IMR-90 (cell line): ENCODE data around the gene TMEM25. TPM values are rescaled to one million over a fixed set of nuclear protein-coding genes. Genes with fewer than 3 reads are reported as not detected.

ENCODE experiments used
- ATAC-seq: fragments of 200-7000 bp; cut with Tn5 transposase; 2 replicates; pipeline ENCODE4 v1.9.1; 2020; ENCODE audit warnings: low read depth, mild to moderate bottlenecking, moderate library complexity
- BruUV-seq: library from RNA; stranded (reverse); fragments of 400-500 nt; replicated peaks from 2 replicates; lab custom pipeline; 2021; lab: Mats Ljungman, UMichigan
- CTCF ChIA-PET: fragments of 300-600 bp; formaldehyde crosslinking; extraction: SDS; loops from one replicate; lab custom pipeline; 2021; ENCODE audit warnings: antibody characterized with exemption; lab: Yijun Ruan, JAX
- POLR2A ChIA-PET: fragments of 300-600 bp; sonication (Branson Sonifier 250); formaldehyde crosslinking; loops from one replicate; lab custom pipeline; 2022; ENCODE audit warnings: antibody characterized with exemption; ENCODE audit not compliant: unreplicated experiment; lab: Charles Lee
- DNase-seq: peaks from one replicate; pipeline ENCODE4 v3.0.0; 2013
- H2AFZ ChIP-seq: replicated peaks from 2 replicates; pipeline ENCODE3; 2013; ENCODE audit warnings: low read length, mild to moderate bottlenecking; ENCODE audit not compliant: poor library complexity
- H2AK5ac ChIP-seq: 2 replicates; pipeline ENCODE4 v1.6.1; 2013; ENCODE audit warnings: low read depth, low read length, inconsistent platforms
- H2AK9ac ChIP-seq: replicated peaks from 2 replicates; pipeline ENCODE3; 2013; ENCODE audit warnings: mild to moderate bottlenecking, low read depth, low read length, moderate library complexity; ENCODE audit not compliant: poor library complexity
- H2BK120ac ChIP-seq: 2 replicates; pipeline ENCODE4 v1.6.1; 2013; ENCODE audit warnings: low read depth, low read length, inconsistent platforms
- H2BK15ac ChIP-seq: 3 replicates; pipeline ENCODE4 v1.6.1; 2013; ENCODE audit warnings: low read depth, low read length, inconsistent platforms
- H2BK20ac ChIP-seq: 2 replicates; pipeline ENCODE4 v1.6.1; 2013; ENCODE audit warnings: low read depth, mild to moderate bottlenecking, inconsistent platforms, low read length, moderate library complexity
- H2BK5ac ChIP-seq: 2 replicates; pipeline ENCODE4 v1.6.1; 2013; ENCODE audit warnings: mild to moderate bottlenecking, low read depth, low read length, inconsistent platforms; ENCODE audit not compliant: poor library complexity, severe bottlenecking
- H3K14ac ChIP-seq: replicated peaks from 2 replicates; pipeline ENCODE4 v1.6.1; 2013; ENCODE audit warnings: low read depth, low read length, inconsistent platforms
- H3K18ac ChIP-seq: 2 replicates; pipeline ENCODE4 v1.6.1; 2013; ENCODE audit warnings: low read depth, low read length, control low read depth
- H3K23ac ChIP-seq: 2 replicates; pipeline ENCODE4 v1.6.1; 2013; ENCODE audit warnings: low read depth, low read length, inconsistent platforms
- H3K27ac ChIP-seq: 2 replicates; pipeline ENCODE4 v1.5.1; 2013; ENCODE audit warnings: mild to moderate bottlenecking, control low read depth, low read length; ENCODE audit not compliant: insufficient read depth
- H3K27me3 ChIP-seq: 2 replicates; pipeline ENCODE4 v1.6.1; 2013; ENCODE audit warnings: low read length; ENCODE audit not compliant: control insufficient read depth, insufficient read depth
- H3K36me3 ChIP-seq: 2 replicates; pipeline ENCODE4 v1.6.1; 2013; ENCODE audit warnings: low read length, mixed read lengths; ENCODE audit not compliant: control insufficient read depth, insufficient read depth
- H3K4ac ChIP-seq: 2 replicates; pipeline ENCODE4 v1.6.1; 2013; ENCODE audit warnings: low read depth, low read length, inconsistent platforms
- H3K4me1 ChIP-seq: 2 replicates; pipeline ENCODE4 v1.6.1; 2013; ENCODE audit warnings: low read length, mixed read lengths; ENCODE audit not compliant: control insufficient read depth, insufficient read depth
- H3K4me2 ChIP-seq: 2 replicates; pipeline ENCODE4 v1.6.1; 2013; ENCODE audit warnings: low read depth, mild to moderate bottlenecking, control low read depth, low read length, moderate library complexity
- H3K4me3 ChIP-seq: 2 replicates; pipeline ENCODE4 v1.5.1; 2013; ENCODE audit warnings: low read depth, mild to moderate bottlenecking, control low read depth, low read length, moderate library complexity; ENCODE audit not compliant: insufficient read depth
- H3K56ac ChIP-seq: 2 replicates; pipeline ENCODE4 v1.6.1; 2013; ENCODE audit warnings: low read length, inconsistent platforms; ENCODE audit not compliant: insufficient read depth; ENCODE audit errors: extremely low read depth
- H3K79me1 ChIP-seq, 2 experiments: 2 replicates each; pipeline ENCODE4 v1.6.1; 2013; ENCODE audit warnings: low read length in 2 of 2, inconsistent platforms in 1 of 2, low read depth in 1 of 2
- H3K9ac ChIP-seq: 2 replicates; pipeline ENCODE4 v1.6.1; 2013; ENCODE audit warnings: low read depth, low read length, control low read depth
- H3K9me1 ChIP-seq: 2 replicates; pipeline ENCODE4 v1.6.1; 2013; ENCODE audit warnings: low read length, inconsistent platforms; ENCODE audit not compliant: insufficient read depth
- H3K9me3 ChIP-seq: 2 replicates; pipeline ENCODE4 v1.6.1; 2013; ENCODE audit warnings: low read length; ENCODE audit not compliant: control insufficient read depth, insufficient read depth
- H4K20me1 ChIP-seq: 2 replicates; pipeline ENCODE4 v1.6.1; 2013; ENCODE audit warnings: low read length, inconsistent platforms; ENCODE audit not compliant: insufficient read depth
- H4K5ac ChIP-seq: 2 replicates; pipeline ENCODE4 v1.6.1; 2013; ENCODE audit warnings: mild to moderate bottlenecking, low read depth, low read length, control low read depth
- H4K8ac ChIP-seq, 2 experiments: 2 replicates each; pipeline ENCODE4 v1.6.1; 2013; ENCODE audit warnings: low read depth in 2 of 2, low read length in 2 of 2, control low read depth in 1 of 2, inconsistent platforms in 1 of 2
- H4K91ac ChIP-seq: 2 replicates; pipeline ENCODE4 v1.6.1; 2013; ENCODE audit warnings: low read depth, low read length, inconsistent platforms; ENCODE audit not compliant: insufficient read depth
- BHLHE40 ChIP-seq: fragments of 150-350 bp; IDR thresholded peaks from 2 replicates; pipeline ENCODE4 v1.6.1; 2016; ENCODE audit warnings: mild to moderate bottlenecking, low read depth, low read length
- CEBPB ChIP-seq: IDR thresholded peaks from 2 replicates; pipeline ENCODE4 v1.6.1; 2012; ENCODE audit warnings: low read depth, low read length, improper control_type of control experiment
- CHD1 ChIP-seq: IDR thresholded peaks from 2 replicates; pipeline ENCODE4 v1.6.1; 2012; ENCODE audit warnings: low read depth, low read length, improper control_type of control experiment
- FOS ChIP-seq: fragments of 150-350 bp; IDR thresholded peaks from 2 replicates; pipeline ENCODE4 v1.6.1; 2016; ENCODE audit warnings: low read depth, low read length
- MAFK ChIP-seq: IDR thresholded peaks from 2 replicates; pipeline ENCODE4 v1.6.1; 2012; ENCODE audit warnings: low read depth, low read length, improper control_type of control experiment
- MAZ ChIP-seq: IDR thresholded peaks from 2 replicates; pipeline ENCODE4 v1.6.1; 2012; ENCODE audit warnings: low read depth, mild to moderate bottlenecking, low read length, improper control_type of control experiment, moderate library complexity, borderline replicate concordance
- NFE2L2 ChIP-seq: fragments of 150-350 bp; IDR thresholded peaks from 2 replicates; pipeline ENCODE4 v1.6.1; 2016; ENCODE audit warnings: low read depth, mild to moderate bottlenecking, low read length
- POLR2A ChIP-seq: IDR thresholded peaks from 2 replicates; pipeline ENCODE4 v1.6.1; 2012; ENCODE audit warnings: mild to moderate bottlenecking, low read depth, low read length
- RAD21 ChIP-seq: IDR thresholded peaks from 2 replicates; pipeline ENCODE4 v1.6.1; 2012; ENCODE audit warnings: low read length, improper control_type of control experiment
- RCOR1 ChIP-seq: IDR thresholded peaks from 2 replicates; pipeline ENCODE4 v1.6.1; 2012; ENCODE audit warnings: mild to moderate bottlenecking, low read length, improper control_type of control experiment; ENCODE audit not compliant: insufficient replicate concordance
- RFX5 ChIP-seq: IDR thresholded peaks from 2 replicates; pipeline ENCODE4 v1.8.0; 2012; ENCODE audit warnings: low read depth, mild to moderate bottlenecking, low read length, moderate library complexity
- SMC3 ChIP-seq: fragments of 150-350 bp; IDR thresholded peaks from 2 replicates; pipeline ENCODE4 v1.6.1; 2016; ENCODE audit warnings: low read depth, mild to moderate bottlenecking, antibody characterized with exemption, low read length, moderate library complexity
- WGBS, 2 experiments: methylation state at CpG; one replicate each; pipeline versions ENCODE4 v1.1.5 to v1.1.7; 2013; ENCODE audit warnings: missing lambda C conversion rate in 2 of 2; ENCODE audit not compliant: insufficient read length in 1 of 2; ENCODE audit errors: extremely low coverage in 2 of 2; 5-methylcytosine and 5-hydroxymethylcytosine counted together
- dilution Hi-C: fragments of 300-500 bp; cut with HindIII; formaldehyde crosslinking; loops from one replicate; pipeline ENCODE4 v1.14.3; 2018; ENCODE audit warnings: low sequenced_read_pairs; ENCODE audit not compliant: unreplicated experiment
- in situ Hi-C: fragments of 300-500 bp; cut with MboI; formaldehyde crosslinking; loops from 3 replicates; pipeline ENCODE4 v1.14.3; 2019; ENCODE audit warnings: low sequenced_read_pairs, inconsistent platforms, mixed read lengths
- intact Hi-C: fragments of 100-400 bp; cut with micrococcal nuclease; formaldehyde crosslinking; loops from 2 replicates; pipeline ENCODE4 v1.10.0; 2022
- polyA plus RNA-seq, 3 experiments: library from polyadenylated mRNA; depleted of rRNA; stranded (reverse); fragments of >200 nt; gene quantifications; 2 replicates each; pipeline ENCODE4 v1.2.3, GENCODE V29; 2012; ENCODE audit warnings: low replicate concordance in 1 of 3
- total RNA-seq: library from RNA; depleted of rRNA; stranded (reverse); fragments of >200 nt; gene quantifications from 2 replicates; pipeline ENCODE4 v1.2.3, GENCODE V29; 2012
- TF ChIP-seq, protein P1 (sequence below): fragments of 150-350 bp; IDR thresholded peaks from 2 replicates; pipeline ENCODE4 v1.6.1; 2016; ENCODE audit warnings: low read depth, mild to moderate bottlenecking, low read length, moderate library complexity, borderline replicate concordance
- TF ChIP-seq, protein P2 (sequence below): fragments of 150-350 bp; IDR thresholded peaks from 2 replicates; pipeline ENCODE4 v1.6.1; 2017; ENCODE audit warnings: mild to moderate bottlenecking, antibody characterized with exemption, low read length, low read depth
- TF ChIP-seq, protein P3 (sequence below): conservative IDR thresholded peaks from 2 replicates; pipeline ENCODE4 v1.5.1; 2012; ENCODE audit warnings: mild to moderate bottlenecking, low read depth, low read length, improper control_type of control experiment

TMEM25 gene
- total and polyA plus RNA-seq, 2 of the 4 experiments (the other 2 are of a cell fraction): 14.0 to 37.1 TPM

DNA sequence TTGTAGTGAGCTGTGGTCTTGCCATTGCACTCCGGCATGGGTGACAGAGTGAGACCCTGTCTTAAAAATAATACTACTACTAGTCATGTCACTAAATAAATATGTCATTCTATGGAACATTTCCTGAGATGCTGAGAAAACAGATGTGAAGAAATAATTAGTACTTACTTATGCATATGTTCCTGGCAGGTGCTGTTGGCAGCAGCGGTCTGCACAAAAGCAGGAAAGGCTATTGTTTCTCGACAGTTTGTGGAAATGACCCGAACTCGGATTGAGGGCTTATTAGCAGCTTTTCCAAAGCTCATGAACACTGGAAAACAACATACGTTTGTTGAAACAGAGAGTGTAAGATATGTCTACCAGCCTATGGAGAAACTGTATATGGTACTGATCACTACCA is 50.1 kb downstream of the TMEM25 start:
- Histone ChIP-seq H4K20me1 (peaks cover 84% of the 10 kb centered on the region), H2BK5ac (no peak overlapping the region)

More for the DNA sequence above, 50.1 kb downstream of the TMEM25 start:
- no CpG with 5 or more reads among the region's 6 CpGs for WGBS, 2 experiments
- Histone ChIP-seq H3K56ac (no peak overlapping the region), H4K5ac (no peak overlapping the region), H2AK5ac (no peak overlapping the region), H3K9me1 (peaks cover 14% of the 10 kb centered on the region), H2BK120ac (no peak overlapping the region), H3K9me3 (no peaks in the 10 kb centered on the region), H3K18ac (no peak overlapping the region), H3K27ac (no peak overlapping the region), H2BK20ac (no peak overlapping the region), H3K9ac (no peak overlapping the region), H3K27me3 (no peaks in the 10 kb centered on the region), H3K4me2 (no peak overlapping the region), H2AFZ (no peak overlapping the region), H3K23ac (no peak overlapping the region), H3K79me1 (peaks cover 7 to 52% of the 10 kb centered on the region in 2 experiments; a peak in 3 of 4 replicates), H3K14ac (no peak overlapping the region), H3K36me3 (peaks cover 40% of the 10 kb centered on the region), H2BK15ac (no peak overlapping the region), H4K8ac (no peak overlapping the region), H3K4me1 (peaks cover 5% of the 10 kb centered on the region), H4K91ac (no peak overlapping the region), H2AK9ac (no peak overlapping the region), H3K4ac (no peak overlapping the region), H3K4me3 (no peak overlapping the region)
- dilution Hi-C loops: no loop called here
- CTCF ChIA-PET: no interaction called here
- TF ChIP-seq CHD1 (no peak), MAFK (no peak), POLR2A (no peak), CEBPB (no peak), BHLHE40 (no peak), MAZ (no peak), SMC3 (no peak), RAD21 (no peak), NFE2L2 (no peak), FOS (no peak), RFX5 (no peak), RCOR1 (no peak)
- TF ChIP-seq, protein P1, sequence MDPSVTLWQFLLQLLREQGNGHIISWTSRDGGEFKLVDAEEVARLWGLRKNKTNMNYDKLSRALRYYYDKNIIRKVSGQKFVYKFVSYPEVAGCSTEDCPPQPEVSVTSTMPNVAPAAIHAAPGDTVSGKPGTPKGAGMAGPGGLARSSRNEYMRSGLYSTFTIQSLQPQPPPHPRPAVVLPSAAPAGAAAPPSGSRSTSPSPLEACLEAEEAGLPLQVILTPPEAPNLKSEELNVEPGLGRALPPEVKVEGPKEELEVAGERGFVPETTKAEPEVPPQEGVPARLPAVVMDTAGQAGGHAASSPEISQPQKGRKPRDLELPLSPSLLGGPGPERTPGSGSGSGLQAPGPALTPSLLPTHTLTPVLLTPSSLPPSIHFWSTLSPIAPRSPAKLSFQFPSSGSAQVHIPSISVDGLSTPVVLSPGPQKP: no peak
- TF ChIP-seq, protein P2, sequence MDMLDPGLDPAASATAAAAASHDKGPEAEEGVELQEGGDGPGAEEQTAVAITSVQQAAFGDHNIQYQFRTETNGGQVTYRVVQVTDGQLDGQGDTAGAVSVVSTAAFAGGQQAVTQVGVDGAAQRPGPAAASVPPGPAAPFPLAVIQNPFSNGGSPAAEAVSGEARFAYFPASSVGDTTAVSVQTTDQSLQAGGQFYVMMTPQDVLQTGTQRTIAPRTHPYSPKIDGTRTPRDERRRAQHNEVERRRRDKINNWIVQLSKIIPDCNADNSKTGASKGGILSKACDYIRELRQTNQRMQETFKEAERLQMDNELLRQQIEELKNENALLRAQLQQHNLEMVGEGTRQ: no peak
- TF ChIP-seq, protein P3, sequence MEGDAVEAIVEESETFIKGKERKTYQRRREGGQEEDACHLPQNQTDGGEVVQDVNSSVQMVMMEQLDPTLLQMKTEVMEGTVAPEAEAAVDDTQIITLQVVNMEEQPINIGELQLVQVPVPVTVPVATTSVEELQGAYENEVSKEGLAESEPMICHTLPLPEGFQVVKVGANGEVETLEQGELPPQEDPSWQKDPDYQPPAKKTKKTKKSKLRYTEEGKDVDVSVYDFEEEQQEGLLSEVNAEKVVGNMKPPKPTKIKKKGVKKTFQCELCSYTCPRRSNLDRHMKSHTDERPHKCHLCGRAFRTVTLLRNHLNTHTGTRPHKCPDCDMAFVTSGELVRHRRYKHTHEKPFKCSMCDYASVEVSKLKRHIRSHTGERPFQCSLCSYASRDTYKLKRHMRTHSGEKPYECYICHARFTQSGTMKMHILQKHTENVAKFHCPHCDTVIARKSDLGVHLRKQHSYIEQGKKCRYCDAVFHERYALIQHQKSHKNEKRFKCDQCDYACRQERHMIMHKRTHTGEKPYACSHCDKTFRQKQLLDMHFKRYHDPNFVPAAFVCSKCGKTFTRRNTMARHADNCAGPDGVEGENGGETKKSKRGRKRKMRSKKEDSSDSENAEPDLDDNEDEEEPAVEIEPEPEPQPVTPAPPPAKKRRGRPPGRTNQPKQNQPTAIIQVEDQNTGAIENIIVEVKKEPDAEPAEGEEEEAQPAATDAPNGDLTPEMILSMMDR: no peak
- ATAC-seq (no peak), DNase-seq (no peak)
- in situ Hi-C loops: no loop called here
- POLR2A ChIA-PET: no interaction called here
- BruUV-seq: no TSS peak
- intact Hi-C loops: no loop called here
